ENCODE measurements around the gene MRAS. TPM values are rescaled to one million over a fixed set of nuclear protein-coding genes. Genes with fewer than 3 reads are reported as not detected.

MRAS gene
- total RNA-seq, 1 donor from 2014 or later = 5.9 TPM

DNA sequence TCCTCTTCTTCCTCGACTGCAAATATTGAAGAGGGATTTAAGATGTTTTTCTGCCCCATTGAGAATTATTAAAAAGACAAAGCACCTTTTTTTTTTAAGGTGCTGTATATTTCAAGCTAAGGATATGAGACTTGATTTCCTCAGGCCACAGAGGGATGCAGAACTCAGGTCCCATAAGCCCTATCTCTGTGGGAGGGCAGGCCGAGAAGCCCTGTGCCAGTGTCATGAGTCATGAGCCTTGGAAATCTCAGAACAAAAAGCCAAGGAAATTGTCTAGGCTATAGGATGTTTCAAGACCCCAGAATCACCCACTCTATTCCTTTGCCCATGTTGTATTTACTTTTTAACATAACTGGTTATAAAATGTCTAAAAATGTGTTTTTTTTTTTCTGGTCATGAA lies 93.4 kb downstream of the MRAS start:
- Mint-ChIP-seq H3K9me3 (ENCODE audit: unreplicated experiment) (no peaks in the 10 kb centered on the region), H3K4me3 (ENCODE audit: unreplicated experiment) (no peak overlapping the region), H3K27ac (ENCODE audit: unreplicated experiment) (no peak overlapping the region), H3K36me3 (ENCODE audit: low read depth, unreplicated experiment) (no peaks in the 10 kb centered on the region), H3K27me3 (ENCODE audit: unreplicated experiment) (peaks cover 17% of the 10 kb centered on the region), H3K4me1 (ENCODE audit: unreplicated experiment) (peaks cover 8% of the 10 kb centered on the region)
- no peak for DNase-seq (ENCODE audit: low spot score)
- TF ChIP-seq CTCF (IDR thresholded peaks at IDR 0.05; ENCODE audit: unreplicated experiment) = no peak

- no peak for TF ChIP-seq CTCF (IDR thresholded peaks at IDR 0.05; ENCODE audit: unreplicated experiment)
- Mint-ChIP-seq H3K36me3 (ENCODE audit: low read depth, unreplicated experiment) (no peaks in the 10 kb centered on the region), H3K27me3 (ENCODE audit: unreplicated experiment) (peaks cover 14% of the 10 kb centered on the region), H3K9me3 (ENCODE audit: unreplicated experiment) (no peaks in the 10 kb centered on the region), H3K4me3 (ENCODE audit: unreplicated experiment) (no peak overlapping the region), H3K27ac (ENCODE audit: unreplicated experiment) (no peak overlapping the region), H3K4me1 (ENCODE audit: unreplicated experiment) (peaks cover 8% of the 10 kb centered on the region)
- DNase-seq (ENCODE audit: low spot score) = no peak
Measured at GRCh38 chr3:138442433-138442832, 94.1 kb downstream of the MRAS start.

DNA sequence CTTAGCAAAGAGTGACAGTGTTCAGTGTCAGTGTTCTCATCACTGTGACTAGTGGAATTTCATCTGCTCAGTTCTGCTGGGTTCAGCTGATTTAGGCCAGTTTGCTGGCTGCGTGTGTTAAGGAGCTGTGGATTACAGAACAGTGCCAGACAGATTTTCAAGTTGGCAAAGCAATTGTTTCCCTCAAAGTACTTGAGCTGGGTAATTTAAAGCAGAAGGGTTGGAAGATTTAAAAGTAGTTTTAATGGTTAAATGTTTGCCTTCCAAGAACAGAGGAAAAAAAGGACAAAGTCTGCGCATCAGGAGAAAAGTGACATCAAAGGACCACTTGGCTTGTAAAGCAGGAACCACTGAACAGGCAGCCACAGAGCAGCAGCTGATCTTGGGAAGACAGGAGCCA lies 94.7 kb downstream of the MRAS start:
- H3K27ac Mint-ChIP-seq (ENCODE audit: unreplicated experiment) = no peak overlapping the region

GRCh38 chr3:138443521-138444503 lies 95.4 kb downstream of the MRAS start:
- peaks cover 9% of the 10 kb centered on the region for H3K27me3 Mint-ChIP-seq (ENCODE audit: unreplicated experiment)
- no peaks in the 10 kb centered on the region for H3K36me3 Mint-ChIP-seq (ENCODE audit: low read depth, unreplicated experiment)
- TF ChIP-seq CTCF (IDR thresholded peaks at IDR 0.05; ENCODE audit: unreplicated experiment) = no peak
- H3K9me3 Mint-ChIP-seq (ENCODE audit: unreplicated experiment) = no peaks in the 10 kb centered on the region
- DNase-seq (ENCODE audit: low spot score) = no peak
- no peak overlapping the region for H3K4me3 Mint-ChIP-seq (ENCODE audit: unreplicated experiment)
- H3K27ac Mint-ChIP-seq (ENCODE audit: unreplicated experiment) = no peak overlapping the region
- peaks cover 8% of the 10 kb centered on the region for H3K4me1 Mint-ChIP-seq (ENCODE audit: unreplicated experiment)

More for the DNA sequence above, 94.7 kb downstream of the MRAS start:
- no peaks in the 10 kb centered on the region for H3K9me3 Mint-ChIP-seq (ENCODE audit: unreplicated experiment)
- peaks cover 12% of the 10 kb centered on the region for H3K27me3 Mint-ChIP-seq (ENCODE audit: unreplicated experiment)
- TF ChIP-seq CTCF (IDR thresholded peaks at IDR 0.05; ENCODE audit: unreplicated experiment) = no peak
- no peak for DNase-seq (ENCODE audit: low spot score)
- no peak overlapping the region for H3K4me3 Mint-ChIP-seq (ENCODE audit: unreplicated experiment)
- H3K4me1 Mint-ChIP-seq (ENCODE audit: unreplicated experiment) = peaks cover 8% of the 10 kb centered on the region
- H3K36me3 Mint-ChIP-seq (ENCODE audit: low read depth, unreplicated experiment) = no peaks in the 10 kb centered on the region

DNA sequence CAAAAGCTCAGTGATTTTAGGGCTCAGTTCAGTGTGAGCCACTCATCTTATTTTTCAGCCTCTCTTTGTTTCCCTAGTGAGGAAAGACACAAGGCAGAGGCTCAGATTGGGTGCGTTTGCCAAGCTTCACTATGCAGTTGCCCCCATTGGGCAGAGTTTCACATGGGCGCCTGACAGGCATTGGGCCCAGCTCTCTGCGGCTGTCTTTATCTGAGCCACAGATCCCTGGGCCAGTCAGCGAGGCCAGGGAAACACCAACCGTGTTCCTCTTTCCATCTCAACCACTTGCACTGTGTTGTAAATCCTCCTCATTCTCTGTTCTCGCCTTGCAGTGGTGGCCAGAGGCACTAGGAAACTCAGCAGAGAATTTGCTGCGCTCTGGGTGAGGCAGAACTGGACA lies 96.9 kb downstream of the MRAS start:
- Mint-ChIP-seq H3K9me3 (ENCODE audit: unreplicated experiment) (no peaks in the 10 kb centered on the region), H3K36me3 (ENCODE audit: low read depth, unreplicated experiment) (no peaks in the 10 kb centered on the region), H3K27me3 (ENCODE audit: unreplicated experiment) (peaks cover 7% of the 10 kb centered on the region), H3K4me1 (ENCODE audit: unreplicated experiment) (peaks cover 8% of the 10 kb centered on the region), H3K4me3 (ENCODE audit: unreplicated experiment) (no peak overlapping the region), H3K27ac (ENCODE audit: unreplicated experiment) (no peak overlapping the region)
- TF ChIP-seq CTCF (IDR thresholded peaks at IDR 0.05; ENCODE audit: unreplicated experiment) = no peak
- DNase-seq (ENCODE audit: low spot score) = no peak

Data from endothelial cell (in vitro differentiated cells).